Mesothelial cell of epicardium (in vitro differentiated cells): ENCODE results near the gene TRIM28. TPM values are rescaled to one million over a fixed set of nuclear protein-coding genes. Genes with fewer than 3 reads are reported as not detected.

ENCODE experiments used
- DNase-seq, 2 experiments: peaks; one replicate each; pipeline ENCODE4 v3.0.0; 2021; ENCODE audit warnings: low spot score in 2 of 2; ENCODE audit not compliant: unreplicated experiment in 2 of 2
- H3K27ac Mint-ChIP-seq: 2 replicates; pipeline ENCODE4 v1.8.0; 2021; ENCODE audit warnings: mixed read lengths
- H3K27me3 Mint-ChIP-seq: 2 replicates; pipeline ENCODE4 v1.8.0; 2021; ENCODE audit warnings: low read depth, mixed read lengths
- H3K36me3 Mint-ChIP-seq: 2 replicates; pipeline ENCODE4 v1.8.0; 2021; ENCODE audit warnings: mixed read lengths
- H3K4me1 Mint-ChIP-seq: 2 replicates; pipeline ENCODE4 v1.8.0; 2021; ENCODE audit warnings: mixed read lengths
- H3K4me3 Mint-ChIP-seq: 2 replicates; pipeline ENCODE4 v1.8.0; 2021; ENCODE audit warnings: mild to moderate bottlenecking, moderate library complexity, mixed read lengths
- H3K9me3 Mint-ChIP-seq: 2 replicates; pipeline ENCODE4 v1.8.0; 2021; ENCODE audit warnings: mixed read lengths
- total RNA-seq: library from RNA; stranded (reverse); gene quantifications from 3 replicates; pipeline ENCODE4 v1.2.1, GENCODE V29; 2021
- TF ChIP-seq, protein P1 (sequence below): fragments of 200-600 bp; sonication (generic); IDR thresholded peaks from one replicate; pipeline ENCODE4 v1.5.0; 2021; ENCODE audit warnings: antibody characterized with exemption; ENCODE audit not compliant: unreplicated experiment

TRIM28 gene
- total RNA-seq, 1 donor from 2014 or later: 577 TPM

DNA sequence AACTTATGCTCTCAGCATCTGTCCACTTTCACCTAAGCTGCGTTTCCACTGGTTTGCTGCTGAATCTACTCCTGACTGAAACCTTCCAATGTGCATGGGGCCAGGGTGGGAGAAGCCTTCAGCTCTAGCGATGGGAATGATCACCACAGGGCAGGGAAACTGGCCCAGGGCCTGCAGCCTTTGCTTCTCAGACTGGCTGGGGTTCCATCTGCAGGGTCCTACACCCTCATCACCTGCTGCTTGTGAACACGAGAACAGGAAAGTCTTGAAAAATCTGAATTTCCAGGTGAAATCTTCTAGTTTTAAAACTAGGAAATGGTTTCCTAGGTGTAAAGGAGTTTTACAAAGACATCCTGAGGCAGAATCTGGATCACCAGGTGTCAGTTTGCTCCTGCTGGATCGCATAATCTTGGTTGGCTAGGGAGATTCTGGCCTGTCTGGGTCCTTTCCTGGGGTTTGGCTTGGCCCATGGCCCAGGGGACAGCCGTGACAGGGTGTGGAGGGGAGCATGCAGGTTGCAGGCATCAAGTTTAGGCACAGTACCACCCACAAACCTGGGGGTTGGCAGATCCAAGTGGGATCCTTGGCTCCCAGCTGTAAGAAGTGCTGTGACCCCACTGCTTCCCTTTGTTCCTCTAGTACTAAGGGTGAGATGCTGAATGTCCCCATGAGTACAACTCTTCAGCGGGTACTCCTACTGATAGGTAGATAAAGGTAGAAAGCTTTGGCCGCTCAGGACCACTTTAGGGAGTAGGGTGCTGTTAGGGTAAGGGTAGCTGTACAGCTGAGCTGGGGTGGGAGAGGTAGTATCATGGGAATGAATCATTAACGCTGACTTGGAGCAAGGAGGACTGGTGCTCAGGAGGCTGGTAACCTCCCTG is 16.4 kb downstream of the TRIM28 start:
- TF ChIP-seq, protein P1, sequence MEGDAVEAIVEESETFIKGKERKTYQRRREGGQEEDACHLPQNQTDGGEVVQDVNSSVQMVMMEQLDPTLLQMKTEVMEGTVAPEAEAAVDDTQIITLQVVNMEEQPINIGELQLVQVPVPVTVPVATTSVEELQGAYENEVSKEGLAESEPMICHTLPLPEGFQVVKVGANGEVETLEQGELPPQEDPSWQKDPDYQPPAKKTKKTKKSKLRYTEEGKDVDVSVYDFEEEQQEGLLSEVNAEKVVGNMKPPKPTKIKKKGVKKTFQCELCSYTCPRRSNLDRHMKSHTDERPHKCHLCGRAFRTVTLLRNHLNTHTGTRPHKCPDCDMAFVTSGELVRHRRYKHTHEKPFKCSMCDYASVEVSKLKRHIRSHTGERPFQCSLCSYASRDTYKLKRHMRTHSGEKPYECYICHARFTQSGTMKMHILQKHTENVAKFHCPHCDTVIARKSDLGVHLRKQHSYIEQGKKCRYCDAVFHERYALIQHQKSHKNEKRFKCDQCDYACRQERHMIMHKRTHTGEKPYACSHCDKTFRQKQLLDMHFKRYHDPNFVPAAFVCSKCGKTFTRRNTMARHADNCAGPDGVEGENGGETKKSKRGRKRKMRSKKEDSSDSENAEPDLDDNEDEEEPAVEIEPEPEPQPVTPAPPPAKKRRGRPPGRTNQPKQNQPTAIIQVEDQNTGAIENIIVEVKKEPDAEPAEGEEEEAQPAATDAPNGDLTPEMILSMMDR: no peak
- Mint-ChIP-seq H3K4me1 (peaks cover 39% of the 10 kb centered on the region), H3K36me3 (peaks cover 10% of the 10 kb centered on the region), H3K27ac (peak overlapping the region; percentile 100), H3K9me3 (no peaks in the 10 kb centered on the region), H3K27me3 (no peaks in the 10 kb centered on the region), H3K4me3 (peak overlapping the region; percentile 96)
- DNase-seq: no peak

DNA sequence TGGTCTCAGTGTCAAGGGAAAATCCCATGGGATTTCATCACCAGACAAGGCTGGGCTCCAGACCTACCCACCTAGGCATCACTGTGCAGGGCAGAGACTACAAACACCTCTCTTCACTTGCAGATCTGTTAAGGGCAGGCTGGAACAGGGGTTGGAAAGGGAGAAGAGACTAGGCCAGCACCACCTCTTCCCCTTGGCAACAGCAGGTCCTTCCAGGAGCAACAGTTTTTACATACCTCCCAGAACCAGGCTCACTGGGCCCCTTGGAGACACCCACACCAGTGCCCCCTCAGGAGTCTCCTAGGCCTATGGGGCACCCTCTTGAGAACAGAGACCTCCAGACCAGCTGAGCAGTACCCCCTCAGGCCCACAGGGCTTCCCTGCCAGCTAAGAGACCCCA is 17.1 kb downstream of the TRIM28 start:
- H3K4me3 Mint-ChIP-seq: no peak overlapping the region
- no peaks in the 10 kb centered on the region for H3K27me3 Mint-ChIP-seq
- H3K4me1 Mint-ChIP-seq: peaks cover 36% of the 10 kb centered on the region
- no peak for DNase-seq
- peaks cover 7% of the 10 kb centered on the region for H3K36me3 Mint-ChIP-seq
- H3K27ac Mint-ChIP-seq: no peak overlapping the region
- TF ChIP-seq, protein P1: no peak
- no peaks in the 10 kb centered on the region for H3K9me3 Mint-ChIP-seq

DNA sequence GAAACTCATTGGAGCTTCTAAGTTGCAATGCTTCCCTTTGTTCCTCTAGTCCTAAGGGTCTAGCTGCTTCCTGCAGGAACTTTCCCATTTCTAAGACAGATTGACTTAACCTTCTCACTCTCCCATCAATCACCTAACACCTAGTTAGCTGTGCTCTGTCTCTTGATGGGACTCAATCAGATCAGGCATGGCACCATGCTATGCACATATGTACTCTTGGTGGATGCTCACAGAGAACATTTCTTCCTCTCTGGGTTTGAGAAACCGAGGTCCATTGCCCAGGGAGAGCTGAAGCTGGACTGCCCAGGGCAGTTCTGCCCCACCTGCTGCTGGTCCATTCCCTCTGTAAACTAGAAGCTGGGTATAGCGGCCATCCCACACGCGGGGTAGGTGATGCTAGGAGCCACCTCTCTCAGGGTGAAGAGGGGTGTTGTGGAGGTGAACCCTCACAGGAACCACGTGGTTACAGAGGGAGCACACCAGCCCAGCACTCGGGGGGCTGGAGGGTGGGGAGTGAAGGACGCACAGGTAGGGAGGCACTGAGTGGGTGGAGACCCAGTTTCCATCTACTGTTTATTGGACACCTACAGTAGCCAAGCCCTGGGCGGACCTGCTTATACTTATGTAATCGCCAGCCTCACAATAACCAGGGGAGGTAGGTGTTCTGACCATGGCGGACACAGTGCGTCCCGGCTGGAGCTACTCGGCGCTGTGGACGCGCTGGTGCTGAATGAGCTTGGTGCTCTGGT is 17.7 kb downstream of the TRIM28 start:
- no peak overlapping the region for H3K4me3 Mint-ChIP-seq
- peak overlapping the region; percentile 18 for H3K27ac Mint-ChIP-seq
- H3K36me3 Mint-ChIP-seq: peaks cover 3% of the 10 kb centered on the region
- H3K4me1 Mint-ChIP-seq: peaks cover 30% of the 10 kb centered on the region
- TF ChIP-seq, protein P1: no peak
- DNase-seq: no peak
- no peaks in the 10 kb centered on the region for H3K9me3 Mint-ChIP-seq
- H3K27me3 Mint-ChIP-seq: no peaks in the 10 kb centered on the region

DNA sequence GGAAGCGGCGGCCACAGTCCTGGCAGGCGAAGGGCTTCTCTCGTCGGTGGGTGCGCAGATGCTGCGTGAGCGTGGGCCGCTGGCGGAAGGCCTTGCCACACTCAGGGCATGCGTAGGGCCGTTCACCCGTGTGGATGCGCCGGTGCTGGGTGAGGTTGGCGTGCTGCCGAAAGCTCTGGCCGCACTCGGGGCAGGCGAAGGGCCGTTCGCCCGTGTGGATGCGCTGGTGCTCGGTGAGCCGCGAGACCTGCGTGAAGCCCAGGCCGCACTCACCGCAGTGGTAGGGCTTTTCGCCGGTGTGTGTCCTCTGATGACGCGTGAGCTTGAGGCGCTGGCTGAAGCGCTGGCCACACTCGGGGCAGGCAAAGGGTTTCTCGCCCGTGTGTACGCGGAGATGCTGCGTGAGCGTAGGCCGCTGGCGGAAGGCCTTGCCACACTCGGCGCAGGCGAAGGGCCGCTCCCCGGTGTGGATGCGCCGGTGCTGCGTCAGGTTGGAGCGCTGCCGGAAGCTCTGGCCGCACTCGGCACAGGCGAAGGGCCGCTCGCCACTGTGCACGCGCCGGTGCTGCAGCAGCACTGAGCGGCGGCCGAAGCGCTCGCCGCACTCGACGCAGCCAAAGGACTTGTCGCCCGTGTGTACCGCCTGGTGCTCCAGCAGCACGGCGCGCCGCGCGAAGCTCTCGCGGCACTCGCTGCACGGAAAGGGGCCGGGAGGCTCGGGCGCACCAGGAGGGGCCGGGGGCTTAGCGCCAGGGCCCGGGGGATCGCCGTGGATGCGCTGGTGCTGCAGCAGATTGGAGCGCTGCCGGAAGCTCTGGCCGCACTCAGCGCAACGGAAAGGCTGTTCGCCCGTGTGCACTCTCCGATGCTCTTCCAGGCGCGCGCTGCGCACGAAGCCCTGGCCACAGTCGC is 18.5 kb downstream of the TRIM28 start:
- no peak overlapping the region for H3K4me3 Mint-ChIP-seq
- H3K9me3 Mint-ChIP-seq: no peaks in the 10 kb centered on the region
- TF ChIP-seq, protein P1: no peak
- peaks cover 3% of the 10 kb centered on the region for H3K36me3 Mint-ChIP-seq
- no peak overlapping the region for H3K27ac Mint-ChIP-seq
- no peak for DNase-seq
- H3K4me1 Mint-ChIP-seq: peaks cover 22% of the 10 kb centered on the region
- H3K27me3 Mint-ChIP-seq: no peaks in the 10 kb centered on the region

DNA sequence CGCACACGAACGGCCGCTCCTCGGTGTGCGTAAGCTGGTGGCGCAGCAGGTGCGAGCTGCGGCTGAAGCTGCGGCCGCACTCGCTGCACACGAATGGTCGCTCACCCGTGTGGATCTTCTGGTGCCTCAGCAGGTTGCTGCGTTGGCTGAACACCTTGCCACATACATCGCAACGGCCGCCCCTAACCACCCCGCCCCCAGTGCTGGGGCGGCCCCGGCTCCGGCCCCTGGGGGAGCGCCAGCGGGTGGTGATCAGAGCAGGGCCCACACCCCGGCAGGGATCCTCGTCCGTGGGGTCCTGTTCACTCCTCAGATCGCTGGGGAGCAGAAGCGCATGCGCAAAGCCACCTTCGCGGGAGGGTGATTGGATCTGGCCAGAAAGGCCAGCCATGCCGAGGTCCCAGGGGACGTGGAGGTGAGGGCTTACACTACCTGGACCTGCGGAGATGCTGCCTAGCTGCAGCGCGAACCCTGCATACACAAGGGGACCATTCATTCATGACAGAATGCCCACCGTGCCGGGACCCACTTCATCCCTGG is 19.2 kb downstream of the TRIM28 start:
- Mint-ChIP-seq H3K27ac (no peak overlapping the region), H3K27me3 (no peaks in the 10 kb centered on the region), H3K4me3 (no peak overlapping the region), H3K36me3 (peaks cover 1% of the 10 kb centered on the region), H3K4me1 (peaks cover 17% of the 10 kb centered on the region), H3K9me3 (no peaks in the 10 kb centered on the region)
- DNase-seq: no peak
- TF ChIP-seq, protein P1: no peak
